Spleen (tissue), 7 donors: ENCODE results near the gene WDR38.

Source experiments
- CTCF ChIP-seq, 11 experiments: fragments of 200-600 bp in 7 of 11; fragments of 450-650 bp in 4 of 11; sonication (generic) in 4 of 11; IDR thresholded peaks in 8 of 11; conservative IDR thresholded peaks in 3 of 11; 1 replicate in 7 of 11; 2 replicates in 4 of 11; pipeline versions ENCODE4 v1.4.0 to v1.8.0; 2016 to 2021; ENCODE audit warnings: antibody characterized with exemption in 11 of 11, inconsistent platforms in 4 of 11, mild to moderate bottlenecking in 1 of 11
- POLR2AphosphoS5 ChIP-seq, 3 donors: sonication (generic); formaldehyde crosslinking; IDR thresholded peaks; one replicate each; pipeline ENCODE4 v1.5.1; 2017; ENCODE audit warnings: antibody characterized with exemption in 3 of 3
- donor health status: DM: no; HTN: no; CAD: no; lungs with moderate emphysema.
- donor health status: DM: no; HTN: no; CAD: no.
- donor health status: DM: no; HTN: no; CAD: no.

DNA sequence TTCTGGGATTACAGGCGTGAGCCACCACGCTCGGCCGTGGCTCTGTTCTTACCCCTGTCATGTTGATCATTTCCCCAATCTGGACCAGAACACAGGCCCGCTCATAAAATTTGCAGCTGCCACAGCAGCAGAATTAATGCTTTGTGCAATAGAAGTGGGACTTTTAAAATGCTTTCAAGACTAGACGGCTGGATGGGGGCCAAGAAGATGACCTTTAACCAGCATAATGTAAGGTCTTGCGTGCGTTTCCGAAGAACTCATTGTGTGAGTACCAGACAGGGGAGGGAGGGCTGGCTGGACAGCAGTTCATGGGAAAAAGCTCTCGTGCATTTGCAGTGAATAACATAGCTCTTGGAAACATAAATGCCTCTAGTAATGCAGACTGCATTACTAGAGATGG is 3.5 kb upstream of the WDR38 start:
- TF ChIP-seq POLR2AphosphoS5 (IDR thresholded peaks at IDR 0.05) = no peak
- no peak for TF ChIP-seq CTCF (IDR thresholded peaks at IDR 0.05 in 8 of 11, conservative IDR thresholded peaks at IDR 0.05 in 3 of 11)
